ENCODE results near the gene PPFIA3. TPM values are rescaled to one million over a fixed set of nuclear protein-coding genes. Genes with fewer than 3 reads are reported as not detected.
A peak's percentile ranks its signal among the peaks of the same experiment; 100 is the strongest.

Gene PPFIA3
- total and polyA plus RNA-seq, 8 donors, result 4.1 to 39.7 (median 6.7) TPM

DNA sequence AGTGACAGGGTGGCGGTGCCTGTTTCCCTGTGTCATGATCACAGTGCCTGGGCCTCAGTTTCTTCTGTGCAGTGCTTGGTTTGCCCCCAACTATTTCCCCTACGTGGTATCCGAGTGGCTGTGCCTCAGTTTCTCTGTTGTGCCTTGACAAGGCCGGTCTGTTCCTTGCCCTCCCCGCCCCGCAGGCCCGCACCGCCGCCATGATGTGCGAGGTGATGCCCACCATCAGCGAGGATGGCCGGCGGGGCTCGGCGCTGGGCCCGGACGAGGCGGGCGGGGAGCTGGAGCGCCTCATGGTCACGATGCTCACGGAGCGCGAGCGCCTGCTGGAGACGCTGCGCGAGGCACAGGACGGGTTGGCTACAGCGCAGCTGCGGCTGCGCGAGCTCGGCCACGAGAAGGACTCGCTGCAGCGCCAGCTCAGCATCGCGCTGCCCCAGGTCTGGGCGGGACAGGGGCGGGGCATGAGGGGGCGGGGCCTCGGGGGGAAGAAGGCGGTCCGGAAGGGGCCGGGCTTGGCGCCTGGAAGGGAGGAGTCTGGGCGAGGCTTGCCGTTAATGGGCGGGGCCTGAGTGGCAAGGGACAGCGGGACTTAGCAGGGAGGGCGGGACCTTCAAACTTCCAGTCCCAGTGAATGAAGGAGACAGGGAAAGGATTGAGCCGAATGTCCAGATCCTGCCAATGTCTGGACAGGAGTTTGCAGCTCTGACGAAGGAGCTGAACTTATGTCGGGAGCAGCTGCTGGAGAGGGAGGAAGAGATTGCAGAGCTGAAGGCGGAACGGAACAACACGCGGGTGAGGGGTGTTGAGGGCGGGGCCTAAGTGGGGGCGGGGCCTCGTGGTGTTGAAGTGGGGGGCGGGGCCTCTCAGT lies 8.6 kb downstream of the PPFIA3 start:
- Histone ChIP-seq H3K4me1 (peaks cover 0 to 3% (median 0%) of the 10 kb centered on the region in 3 donors), H3K9me3 (no peaks in the 10 kb centered on the region), H3K4me3 (peak overlapping the region in 2 of 4 donors; percentile 7 to 39), H3K36me3 (no peaks in the 10 kb centered on the region), H3K27me3 (no peaks in the 10 kb centered on the region), H3K27ac (peak overlapping the region in 2 of 4 donors; percentile 63 to 65)
- FAIRE-seq (no peak), DNase-seq (peak; percentile 96 to 99 (median 98)), ATAC-seq (peak; percentile 98 to 99 (median 98))
- intact Hi-C loops (cut with DNase I), result no loop called here
- 4% methylated on average over 55 to 63 of the region's 63 CpGs for WGBS, 2 donors
- TF ChIP-seq CTCF (IDR thresholded peaks at IDR 0.05), result no peak

DNA sequence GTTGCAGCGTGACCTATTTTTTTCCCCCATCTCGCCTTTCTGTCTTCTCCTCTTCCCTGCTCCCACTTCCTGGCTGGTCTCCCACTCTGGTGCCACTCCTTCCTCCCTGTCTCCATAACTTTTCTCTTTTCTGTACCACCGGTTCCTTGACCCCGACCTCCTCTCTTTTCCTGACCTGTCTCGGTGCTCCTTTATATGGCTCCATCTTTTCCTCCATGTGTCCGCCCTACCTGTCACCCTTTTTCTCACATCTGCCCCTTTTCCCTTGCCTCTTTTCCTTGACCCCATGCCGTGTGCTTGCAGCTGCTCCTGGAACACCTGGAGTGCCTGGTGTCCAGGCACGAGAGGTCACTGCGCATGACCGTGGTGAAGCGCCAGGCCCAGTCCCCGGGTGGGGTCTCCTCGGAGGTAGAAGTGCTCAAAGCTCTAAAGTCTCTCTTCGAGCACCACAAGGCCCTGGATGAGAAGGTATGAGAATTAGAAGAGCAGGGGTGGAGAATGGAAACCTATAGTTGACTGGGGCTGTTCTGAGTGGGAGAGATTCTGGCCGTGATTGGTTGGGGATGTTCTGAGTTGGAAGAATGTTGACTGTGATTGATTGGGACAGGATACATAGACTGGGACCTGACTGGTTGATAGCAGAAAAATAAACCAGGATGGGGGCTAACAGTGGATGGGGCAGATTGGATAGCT lies 9.3 kb downstream of the PPFIA3 start:
- Histone ChIP-seq H3K27me3 (no peaks in the 10 kb centered on the region), H3K9me3 (no peaks in the 10 kb centered on the region), H3K36me3 (no peaks in the 10 kb centered on the region), H3K4me3 (peak overlapping the region in 1 of 4 donors; percentile 39), H3K4me1 (peaks cover 0 to 3% (median 0%) of the 10 kb centered on the region in 3 donors), H3K27ac (no peak overlapping the region)
- no peak for TF ChIP-seq CTCF (IDR thresholded peaks at IDR 0.05)
- intact Hi-C loops (cut with DNase I), result no loop called here
- no peak for DNase-seq
- no peak for FAIRE-seq
- ATAC-seq, result no peak
- 40 to 50% methylated on average over 15 of the region's 15 CpGs for WGBS, 2 donors

DNA sequence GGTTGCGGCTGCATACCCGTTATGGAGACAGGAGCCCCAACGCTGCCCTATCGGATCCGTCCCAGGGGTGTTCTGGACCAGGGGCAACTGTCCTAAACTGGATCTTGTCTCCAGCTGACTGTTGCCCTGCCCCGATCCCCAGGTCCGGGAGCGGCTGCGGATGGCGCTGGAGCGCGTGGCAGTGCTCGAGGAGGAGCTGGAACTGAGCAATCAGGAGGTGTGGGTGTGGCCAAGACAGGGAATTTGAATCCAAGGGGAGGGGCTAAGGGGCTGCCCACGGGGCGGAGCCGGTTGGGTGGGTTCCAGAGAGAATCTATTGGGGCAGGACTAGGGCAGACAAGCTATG lies 9.9 kb downstream of the PPFIA3 start:
- ATAC-seq (no peak), DNase-seq (peak in 2 of 6 donors; percentile 59 to 74), FAIRE-seq (no peak)
- H3K27me3 ChIP-seq, result no peaks in the 10 kb centered on the region
- intact Hi-C loops (cut with DNase I), result no loop called here
- H3K36me3 ChIP-seq, result no peaks in the 10 kb centered on the region
- TF ChIP-seq CTCF (IDR thresholded peaks at IDR 0.05), result no peak
- H3K9me3 ChIP-seq, result no peaks in the 10 kb centered on the region
- peaks cover 0 to 3% (median 0%) of the 10 kb centered on the region in 3 donors for H3K4me1 ChIP-seq
- 54 to 67% methylated on average over 16 of the region's 16 CpGs for WGBS, 2 donors
- no peak overlapping the region for H3K4me3 ChIP-seq
- H3K27ac ChIP-seq, result no peak overlapping the region

- H3K9me3 ChIP-seq, result no peaks in the 10 kb centered on the region
- H3K36me3 ChIP-seq, result no peaks in the 10 kb centered on the region
- DNase-seq, result no peak
- H3K4me1 ChIP-seq, result peaks cover 0 to 3% (median 0%) of the 10 kb centered on the region in 3 donors
- FAIRE-seq, result no peak
- ATAC-seq, result no peak
- intact Hi-C loops (cut with DNase I), result no loop called here
- H3K4me3 ChIP-seq, result no peak overlapping the region
- H3K27me3 ChIP-seq, result no peaks in the 10 kb centered on the region
- WGBS, 2 donors, result 95 to 96% methylated on average over 24 of the region's 24 CpGs
- TF ChIP-seq CTCF (IDR thresholded peaks at IDR 0.05), result no peak
- H3K27ac ChIP-seq, result no peak overlapping the region
Observed at GRCh38 chr19:49130325-49130724, 11.0 kb downstream of the PPFIA3 start.
